ENCODE results near the gene PCDHGA10. TPM values are rescaled to one million over a fixed set of nuclear protein-coding genes. Genes with fewer than 3 reads are reported as not detected.
A peak's percentile ranks its signal among the peaks of the same experiment; 100 is the strongest.
"Not testable (repeated sequence)": the region's sequence is repeated elsewhere in the genome, so short reads cannot be mapped to it uniquely, and the experiment has no call there.

The PCDHGA10 gene
- total RNA-seq, 1 donor from 2014 or later, result 0.07 TPM

DNA sequence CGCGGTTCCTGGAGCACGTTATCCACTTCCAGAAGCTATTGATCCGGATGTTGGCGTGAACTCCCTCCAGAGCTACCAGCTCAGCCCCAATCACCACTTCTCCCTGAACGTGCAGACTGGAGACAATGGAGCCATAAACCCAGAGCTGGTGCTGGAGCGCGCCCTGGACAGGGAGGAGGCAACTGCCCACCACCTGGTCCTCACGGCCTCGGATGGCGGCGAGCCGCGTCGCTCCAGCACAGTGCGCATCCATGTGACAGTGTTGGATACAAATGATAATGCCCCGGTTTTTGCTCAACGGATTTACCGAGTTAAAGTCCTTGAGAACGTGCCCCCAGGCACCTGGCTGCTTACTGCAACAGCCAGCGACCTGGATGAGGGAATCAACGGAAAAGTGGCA, 9.4 kb upstream of the PCDHGA10 start:
- H3K9me3 Mint-ChIP-seq, result peaks cover 22% of the 10 kb centered on the region
- no peak overlapping the region for H3K27ac Mint-ChIP-seq
- DNase-seq, result peak; percentile 46
- H3K36me3 Mint-ChIP-seq (ENCODE audit: low read depth), result no peaks in the 10 kb centered on the region
- H3K4me3 Mint-ChIP-seq, result no peak overlapping the region
- intact Hi-C loops (cut with micrococcal nuclease), result no loop called here
- H3K4me1 Mint-ChIP-seq, result no peaks in the 10 kb centered on the region
- H3K27me3 Mint-ChIP-seq, result peaks cover 34% of the 10 kb centered on the region

- intact Hi-C loops (cut with micrococcal nuclease); H3K36me3 Mint-ChIP-seq (ENCODE audit: low read depth); H3K4me1 Mint-ChIP-seq: not testable (repeated sequence)
- Mint-ChIP-seq H3K27ac (peak within 1 kb of the TSS; percentile 68), H3K9me3 (peaks cover 22% of the 10 kb centered on the region), H3K4me3 (peak within 1 kb of the TSS; percentile 72), H3K27me3 (peaks cover 36% of the 10 kb centered on the region)
- peak; percentile 81 for DNase-seq
Measured at GRCh38 chr5:141407790-141408505, 4.8 kb upstream of the PCDHGA10 start, which contains the start of gene PCDHGB6. PCDHGB6 (plus strand) TSS chr5:141408021; CDS start chr5:141408203, 182 bp downstream.

GRCh38 chr5:141409598-141410306, 3.0 kb upstream of the PCDHGA10 start:
- peaks cover 3% of the 10 kb centered on the region for H3K36me3 Mint-ChIP-seq (ENCODE audit: low read depth)
- peaks cover 43% of the 10 kb centered on the region for H3K27me3 Mint-ChIP-seq
- peak; percentile 51 for DNase-seq
- H3K4me3 Mint-ChIP-seq, result no peak overlapping the region
- H3K9me3 Mint-ChIP-seq, result peaks cover 30% of the 10 kb centered on the region
- H3K4me1 Mint-ChIP-seq, result peaks cover 10% of the 10 kb centered on the region
- H3K27ac Mint-ChIP-seq, result no peak overlapping the region
- intact Hi-C loops (cut with micrococcal nuclease), result loop anchor here (5.0 kb wide), 4 partner anchors 47 to 103 kb away; partner anchors contain the start of genes PCDHGA2 and PCDHGA5

- Mint-ChIP-seq H3K4me3 (no peak overlapping the region), H3K9me3 (peaks cover 30% of the 10 kb centered on the region), H3K4me1 (peaks cover 10% of the 10 kb centered on the region), H3K36me3 (ENCODE audit: low read depth) (peaks cover 3% of the 10 kb centered on the region), H3K27ac (no peak overlapping the region), H3K27me3 (peaks cover 51% of the 10 kb centered on the region)
- intact Hi-C loops (cut with micrococcal nuclease), result loop anchor here (5.0 kb wide), 4 partner anchors 49 to 101 kb away; partner anchors contain the start of genes PCDHGA2 and PCDHGA5
- no peak for DNase-seq
Measured at GRCh38 chr5:141411575-141411974, 1.2 kb upstream of the PCDHGA10 start.

DNA sequence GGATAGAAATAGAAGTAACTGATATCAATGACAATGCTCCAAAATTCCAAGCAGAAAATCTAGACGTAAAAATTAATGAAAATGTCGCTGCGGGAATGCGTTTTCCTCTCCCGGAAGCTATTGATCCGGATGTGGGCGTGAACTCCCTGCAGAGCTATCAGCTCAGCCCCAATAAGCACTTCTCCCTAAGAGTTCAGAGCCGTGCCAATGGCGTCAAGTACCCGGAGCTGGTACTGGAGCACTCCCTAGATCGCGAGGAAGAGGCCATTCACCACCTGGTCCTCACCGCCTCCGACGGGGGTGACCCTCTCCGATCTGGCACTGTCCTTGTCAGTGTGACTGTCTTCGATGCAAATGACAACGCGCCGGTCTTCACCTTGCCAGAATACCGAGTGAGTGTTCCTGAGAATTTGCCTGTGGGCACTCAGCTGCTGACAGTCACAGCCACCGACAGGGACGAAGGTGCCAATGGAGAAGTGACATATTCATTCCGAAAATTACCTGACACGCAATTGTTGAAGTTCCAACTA, 818 bp downstream of the PCDHGA10 start:
- peak overlapping the region; percentile 86 for H3K4me3 Mint-ChIP-seq
- peaks cover 16% of the 10 kb centered on the region for H3K4me1 Mint-ChIP-seq
- intact Hi-C loops (cut with micrococcal nuclease), result loop anchor here (2.0 to 5.0 kb wide), 6 partner anchors 51 to 145 kb away; partner anchors contain the start of genes PCDHGA2 and PCDHGA5
- peaks cover 55% of the 10 kb centered on the region for H3K27me3 Mint-ChIP-seq
- peak; percentile 58 for DNase-seq
- peaks cover 8% of the 10 kb centered on the region for H3K36me3 Mint-ChIP-seq (ENCODE audit: low read depth)
- H3K9me3 Mint-ChIP-seq, result peaks cover 32% of the 10 kb centered on the region
- no peak overlapping the region for H3K27ac Mint-ChIP-seq

GRCh38 chr5:141414548-141415274, 1.9 kb downstream of the PCDHGA10 start:
- not testable (repeated sequence) for H3K36me3 Mint-ChIP-seq (ENCODE audit: low read depth); H3K27ac Mint-ChIP-seq; H3K4me3 Mint-ChIP-seq
- Mint-ChIP-seq H3K9me3 (peaks cover 29% of the 10 kb centered on the region), H3K27me3 (peaks cover 52% of the 10 kb centered on the region), H3K4me1 (peaks cover 18% of the 10 kb centered on the region)
- peak; percentile 52 for DNase-seq
- intact Hi-C loops (cut with micrococcal nuclease), result loop anchor here (5.0 kb wide), 4 partner anchors 52 to 98 kb away; partner anchors contain the start of genes PCDHGA2 and PCDHGA5

DNA sequence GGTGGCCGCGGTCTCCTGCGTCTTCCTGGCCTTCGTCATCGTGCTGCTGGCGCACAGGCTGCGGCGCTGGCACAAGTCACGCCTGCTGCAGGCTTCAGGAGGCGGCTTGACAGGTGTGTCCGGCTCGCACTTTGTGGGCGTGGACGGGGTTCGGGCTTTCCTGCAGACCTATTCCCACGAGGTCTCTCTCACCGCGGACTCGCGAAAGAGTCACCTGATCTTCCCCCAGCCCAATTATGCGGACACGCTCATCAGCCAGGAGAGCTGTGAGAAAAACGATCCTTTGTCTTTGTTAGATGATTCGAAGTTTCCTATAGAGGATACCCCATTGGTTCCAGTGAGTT, 2.5 kb downstream of the PCDHGA10 start:
- peaks cover 26% of the 10 kb centered on the region for H3K9me3 Mint-ChIP-seq
- H3K27ac Mint-ChIP-seq; intact Hi-C loops (cut with micrococcal nuclease); H3K4me3 Mint-ChIP-seq; H3K36me3 Mint-ChIP-seq (ENCODE audit: low read depth): not testable (repeated sequence)
- peaks cover 18% of the 10 kb centered on the region for H3K4me1 Mint-ChIP-seq
- H3K27me3 Mint-ChIP-seq, result peaks cover 52% of the 10 kb centered on the region
- DNase-seq, result peak; percentile 51

DNA sequence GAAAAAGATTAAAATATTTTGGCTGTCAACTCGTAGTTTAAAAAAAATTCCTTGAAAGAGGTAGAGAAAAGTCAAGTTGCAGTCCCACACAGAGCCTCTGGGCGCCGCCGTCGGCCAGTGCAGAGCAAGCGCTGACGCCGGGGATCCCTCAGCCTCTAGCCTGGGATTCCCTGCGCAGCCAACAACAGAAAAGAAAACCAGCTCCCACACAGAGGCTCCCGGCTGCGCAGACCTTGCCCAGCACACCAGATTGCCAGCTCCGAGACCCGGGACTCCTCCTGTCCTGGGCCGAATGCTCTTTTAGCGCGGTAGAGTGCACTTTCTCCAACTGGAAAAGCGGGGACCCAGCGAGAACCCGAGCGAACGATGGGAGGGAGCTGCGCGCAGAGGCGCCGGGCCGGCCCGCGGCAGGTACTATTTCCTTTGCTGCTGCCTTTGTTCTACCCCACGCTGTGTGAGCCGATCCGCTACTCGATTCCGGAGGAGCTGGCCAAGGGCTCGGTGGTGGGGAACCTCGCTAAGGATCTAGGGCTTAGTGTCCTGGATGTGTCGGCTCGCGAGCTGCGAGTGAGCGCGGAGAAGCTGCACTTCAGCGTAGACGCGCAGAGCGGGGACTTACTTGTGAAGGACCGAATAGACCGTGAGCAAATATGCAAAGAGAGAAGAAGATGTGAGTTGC, 4.8 kb downstream of the PCDHGA10 start, which contains the start of gene PCDHGB7:
PCDHGB7 (plus strand) TSS at position 184 of the 679 bp plus-strand sequence; CDS start at position 367, 183 bp downstream.
- Mint-ChIP-seq H3K4me1 (peaks cover 28% of the 10 kb centered on the region), H3K27ac (peak within 1 kb of the TSS; percentile 53), H3K9me3 (peaks cover 42% of the 10 kb centered on the region), H3K4me3 (peak within 1 kb of the TSS; percentile 82), H3K27me3 (peaks cover 66% of the 10 kb centered on the region)
- intact Hi-C loops (cut with micrococcal nuclease); H3K36me3 Mint-ChIP-seq (ENCODE audit: low read depth): not testable (repeated sequence)
- DNase-seq, result peak; percentile 87

- Mint-ChIP-seq H3K9me3 (peaks cover 35% of the 10 kb centered on the region), H3K4me1 (peaks cover 20% of the 10 kb centered on the region), H3K36me3 (ENCODE audit: low read depth) (peaks cover 5% of the 10 kb centered on the region), H3K27me3 (peaks cover 61% of the 10 kb centered on the region), H3K27ac (peak overlapping the region; percentile 50), H3K4me3 (no peak overlapping the region)
- peak; percentile 50 for DNase-seq
- intact Hi-C loops (cut with micrococcal nuclease), result no loop called here
Measured at GRCh38 chr5:141419074-141419880, 6.5 kb downstream of the PCDHGA10 start.

GRCh38 chr5:141420855-141421488, 8.2 kb downstream of the PCDHGA10 start, which contains the start of gene PCDHGA11:
PCDHGA11 (plus strand) TSS chr5:141421051; CDS start chr5:141421228, 177 bp downstream.
- Mint-ChIP-seq H3K4me3 (peak within 1 kb of the TSS; percentile 84), H3K27me3 (peaks cover 53% of the 10 kb centered on the region), H3K27ac (peak within 1 kb of the TSS; percentile 30), H3K9me3 (peaks cover 31% of the 10 kb centered on the region), H3K36me3 (ENCODE audit: low read depth) (peaks cover 5% of the 10 kb centered on the region), H3K4me1 (peaks cover 18% of the 10 kb centered on the region)
- peak; percentile 85 for DNase-seq
- intact Hi-C loops (cut with micrococcal nuclease), result loop anchor here (2.0 to 5.0 kb wide), 3 partner anchors 56 to 104 kb away; partner anchors contain the start of gene PCDHGC3

DNA sequence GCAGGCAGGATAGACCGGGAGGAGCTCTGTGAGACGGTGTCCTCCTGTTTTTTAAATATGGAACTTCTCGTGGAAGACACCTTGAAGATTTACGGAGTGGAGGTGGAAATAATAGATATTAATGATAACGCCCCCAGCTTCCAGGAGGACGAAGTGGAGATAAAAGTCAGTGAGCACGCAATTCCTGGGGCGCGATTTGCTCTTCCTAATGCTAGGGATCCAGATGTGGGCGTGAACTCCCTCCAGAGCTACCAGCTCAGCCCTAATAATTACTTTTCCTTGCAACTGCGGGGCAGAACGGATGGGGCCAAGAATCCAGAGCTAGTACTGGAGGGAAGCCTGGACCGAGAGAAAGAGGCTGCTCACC, 8.7 kb downstream of the PCDHGA10 start:
- intact Hi-C loops (cut with micrococcal nuclease), result loop anchor here (2.0 to 5.0 kb wide), 3 partner anchors 56 to 103 kb away; partner anchors contain the start of gene PCDHGC3
- peaks cover 18% of the 10 kb centered on the region for H3K4me1 Mint-ChIP-seq
- peaks cover 31% of the 10 kb centered on the region for H3K9me3 Mint-ChIP-seq
- peak overlapping the region; percentile 84 for H3K4me3 Mint-ChIP-seq
- DNase-seq, result no peak
- H3K27ac Mint-ChIP-seq, result no peak overlapping the region
- H3K27me3 Mint-ChIP-seq, result peaks cover 49% of the 10 kb centered on the region
- peaks cover 5% of the 10 kb centered on the region for H3K36me3 Mint-ChIP-seq (ENCODE audit: low read depth)
